ENCODE data around the gene PVR.
A peak's percentile ranks its signal among the peaks of the same experiment; 100 is the strongest.
"Not testable (repeated sequence)": the region's sequence is repeated elsewhere in the genome, so short reads cannot be mapped to it uniquely, and the experiment has no call there.

Gene PVR

GRCh38 chr19:44607049-44607448, 36.7 kb upstream of the PVR start:
- no peak overlapping the region for H3K4me3 ChIP-seq (ENCODE audit: low read depth in 1 of 2, low read length in 1 of 2)
- peak overlapping the region; percentile 52 for H3K27ac ChIP-seq
- H3K9me3 ChIP-seq, result no peaks in the 10 kb centered on the region
- TF ChIP-seq, protein P1, sequence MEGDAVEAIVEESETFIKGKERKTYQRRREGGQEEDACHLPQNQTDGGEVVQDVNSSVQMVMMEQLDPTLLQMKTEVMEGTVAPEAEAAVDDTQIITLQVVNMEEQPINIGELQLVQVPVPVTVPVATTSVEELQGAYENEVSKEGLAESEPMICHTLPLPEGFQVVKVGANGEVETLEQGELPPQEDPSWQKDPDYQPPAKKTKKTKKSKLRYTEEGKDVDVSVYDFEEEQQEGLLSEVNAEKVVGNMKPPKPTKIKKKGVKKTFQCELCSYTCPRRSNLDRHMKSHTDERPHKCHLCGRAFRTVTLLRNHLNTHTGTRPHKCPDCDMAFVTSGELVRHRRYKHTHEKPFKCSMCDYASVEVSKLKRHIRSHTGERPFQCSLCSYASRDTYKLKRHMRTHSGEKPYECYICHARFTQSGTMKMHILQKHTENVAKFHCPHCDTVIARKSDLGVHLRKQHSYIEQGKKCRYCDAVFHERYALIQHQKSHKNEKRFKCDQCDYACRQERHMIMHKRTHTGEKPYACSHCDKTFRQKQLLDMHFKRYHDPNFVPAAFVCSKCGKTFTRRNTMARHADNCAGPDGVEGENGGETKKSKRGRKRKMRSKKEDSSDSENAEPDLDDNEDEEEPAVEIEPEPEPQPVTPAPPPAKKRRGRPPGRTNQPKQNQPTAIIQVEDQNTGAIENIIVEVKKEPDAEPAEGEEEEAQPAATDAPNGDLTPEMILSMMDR (IDR thresholded peaks at IDR 0.05), result no peak
- H3K27me3 ChIP-seq, result no peaks in the 10 kb centered on the region
- peaks cover 14 to 28% of the 10 kb centered on the region in 2 experiments for H3K4me1 ChIP-seq (ENCODE audit: control insufficient read depth in 1 of 2, insufficient read depth in 1 of 2, low read depth in 1 of 2, low read length in 1 of 2)
- no peaks in the 10 kb centered on the region for H3K36me3 ChIP-seq

GRCh38 chr19:44607917-44608316, 35.8 kb upstream of the PVR start:
- H3K9me3 ChIP-seq, result no peaks in the 10 kb centered on the region
- peaks cover 14 to 27% of the 10 kb centered on the region in 2 experiments for H3K4me1 ChIP-seq (ENCODE audit: control insufficient read depth in 1 of 2, insufficient read depth in 1 of 2, low read depth in 1 of 2, low read length in 1 of 2)
- no peak overlapping the region for H3K27ac ChIP-seq
- TF ChIP-seq, protein P1 (IDR thresholded peaks at IDR 0.05), result no peak
- H3K27me3 ChIP-seq, result no peaks in the 10 kb centered on the region
- no peak overlapping the region for H3K4me3 ChIP-seq (ENCODE audit: low read depth in 1 of 2, low read length in 1 of 2)
- H3K36me3 ChIP-seq, result no peaks in the 10 kb centered on the region

GRCh38 chr19:44608391-44608821, 35.3 kb upstream of the PVR start:
- no peaks in the 10 kb centered on the region for H3K27me3 ChIP-seq
- H3K4me1 ChIP-seq (ENCODE audit: control insufficient read depth in 1 of 2, insufficient read depth in 1 of 2, low read depth in 1 of 2, low read length in 1 of 2), result peaks cover 14 to 22% of the 10 kb centered on the region in 2 experiments
- no peaks in the 10 kb centered on the region for H3K36me3 ChIP-seq
- no peak overlapping the region for H3K27ac ChIP-seq
- H3K9me3 ChIP-seq, result no peaks in the 10 kb centered on the region
- TF ChIP-seq, protein P1 (IDR thresholded peaks at IDR 0.05), result no peak
- H3K4me3 ChIP-seq (ENCODE audit: low read depth in 1 of 2, low read length in 1 of 2), result no peak overlapping the region

DNA sequence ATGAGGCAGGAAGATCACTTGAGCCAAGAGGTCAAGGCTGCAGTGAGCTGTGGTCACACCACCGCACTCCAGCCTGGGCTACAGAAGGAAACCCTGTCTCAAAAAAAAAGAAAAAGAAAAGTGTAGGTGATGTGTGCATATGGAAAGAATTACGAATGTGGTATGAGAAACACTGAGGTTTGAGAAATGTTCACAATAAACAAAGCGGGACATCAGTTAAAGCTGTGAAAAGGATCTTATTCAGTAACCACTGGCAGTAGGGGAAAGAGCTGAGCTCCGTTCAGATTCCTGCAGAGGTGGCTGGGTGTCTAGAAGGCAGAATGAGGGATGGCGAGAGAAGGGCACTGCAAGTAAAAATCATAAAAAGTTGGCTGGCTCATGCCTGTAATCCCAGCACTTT, 34.5 kb upstream of the PVR start:
- H3K36me3 ChIP-seq, result no peaks in the 10 kb centered on the region
- H3K4me1 ChIP-seq (ENCODE audit: control insufficient read depth in 1 of 2, insufficient read depth in 1 of 2, low read depth in 1 of 2, low read length in 1 of 2), result peaks cover 14 to 20% of the 10 kb centered on the region in 2 experiments
- no peaks in the 10 kb centered on the region for H3K27me3 ChIP-seq
- no peak overlapping the region for H3K27ac ChIP-seq
- H3K4me3 ChIP-seq (ENCODE audit: low read depth in 1 of 2, low read length in 1 of 2), result no peak overlapping the region
- TF ChIP-seq, protein P1 (IDR thresholded peaks at IDR 0.05), result no peak
- H3K9me3 ChIP-seq, result no peaks in the 10 kb centered on the region

- peaks cover 26 to 33% of the 10 kb centered on the region in 2 experiments for H3K4me1 ChIP-seq (ENCODE audit: control insufficient read depth in 1 of 2, insufficient read depth in 1 of 2, low read depth in 1 of 2, low read length in 1 of 2)
These were observed 33.2 kb upstream of the PVR start for GRCh38 chr19:44610497-44610896.

DNA sequence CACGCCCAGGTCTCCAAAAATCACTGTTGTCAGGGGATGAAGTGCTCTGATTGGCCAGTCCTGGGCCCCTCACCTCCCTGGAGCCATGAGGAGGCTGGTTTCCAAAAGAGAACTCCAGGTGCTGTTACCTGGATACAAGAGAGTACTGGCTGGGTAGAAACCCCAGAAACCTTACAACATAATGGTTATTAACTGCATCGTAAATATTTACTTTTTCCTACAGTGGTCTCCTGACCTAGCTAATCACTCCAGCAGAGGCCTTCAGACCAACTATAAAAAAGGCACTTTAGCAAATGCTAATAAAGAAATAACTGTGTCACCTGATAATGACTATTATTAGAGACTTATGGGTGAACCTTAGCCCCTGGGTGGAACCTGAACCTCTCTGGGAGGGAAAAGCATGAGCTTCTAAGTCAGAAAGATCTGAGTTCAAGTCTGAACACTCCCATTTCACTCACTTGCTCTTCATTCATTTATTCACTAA, 31.9 kb upstream of the PVR start:
- Histone ChIP-seq H3K9me3 (no peaks in the 10 kb centered on the region), H3K4me3 (ENCODE audit: low read depth in 1 of 2, low read length in 1 of 2) (no peak overlapping the region)
- TF ChIP-seq, protein P1 (IDR thresholded peaks at IDR 0.05), result no peak

More at GRCh38 chr19:44610497-44610896, 33.2 kb upstream of the PVR start:
- not testable (repeated sequence) for H3K27me3 ChIP-seq; H3K27ac ChIP-seq; H3K4me3 ChIP-seq (ENCODE audit: low read depth in 1 of 2, low read length in 1 of 2); H3K9me3 ChIP-seq; H3K36me3 ChIP-seq

More for the DNA sequence above, 31.9 kb upstream of the PVR start:
- Histone ChIP-seq H3K4me1 (ENCODE audit: control insufficient read depth in 1 of 2, insufficient read depth in 1 of 2, low read depth in 1 of 2, low read length in 1 of 2) (peaks cover 36 to 42% of the 10 kb centered on the region in 2 experiments), H3K27me3 (no peaks in the 10 kb centered on the region), H3K27ac (no peak overlapping the region), H3K36me3 (no peaks in the 10 kb centered on the region)
